ENCODE data around the gene UMOD.
"Not testable (repeated sequence)": the region's sequence is repeated elsewhere in the genome, so short reads cannot be mapped to it uniquely, and the experiment has no call there.

UMOD gene

DNA sequence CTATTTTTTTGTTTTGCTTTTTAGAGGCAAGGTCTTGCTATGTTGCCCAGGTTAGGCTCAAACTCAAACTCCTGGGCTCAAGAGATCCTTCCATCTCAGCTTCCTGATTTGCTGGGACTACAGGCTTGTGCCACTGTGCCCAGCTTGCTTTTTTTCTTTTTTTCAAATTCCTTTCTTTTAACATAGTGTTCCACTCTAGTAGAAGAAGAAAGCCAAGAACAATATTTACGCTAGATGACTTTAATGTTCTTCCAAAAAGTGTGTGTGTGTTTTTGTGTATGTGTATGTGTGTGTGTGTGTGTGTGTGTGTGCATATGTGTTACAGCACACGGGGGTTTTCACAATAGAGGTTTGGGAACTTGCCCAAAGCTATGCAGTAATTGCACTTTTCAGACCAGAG is 10.7 kb upstream of the UMOD start:
- DNase-seq: no peak

DNA sequence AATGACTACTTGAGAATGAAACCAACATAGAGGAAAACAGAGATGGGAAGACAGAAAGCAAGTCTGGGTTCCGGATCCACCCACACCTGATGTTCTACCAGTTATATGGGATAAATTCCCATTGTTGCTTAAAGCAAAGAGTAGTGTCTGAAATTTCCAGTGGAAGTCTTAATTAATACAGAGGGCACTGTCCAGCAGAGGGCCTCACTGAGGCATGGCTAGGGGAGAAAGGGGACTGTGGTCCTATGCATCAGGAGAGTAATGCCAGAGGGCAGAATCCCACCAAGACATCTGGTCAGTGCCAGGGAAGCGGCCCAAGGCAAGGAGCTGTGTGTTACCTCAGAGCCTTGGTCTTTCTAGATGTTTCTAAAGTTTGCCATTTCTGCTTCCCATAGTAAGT is 7.5 kb upstream of the UMOD start:
- no peak for DNase-seq

DNA sequence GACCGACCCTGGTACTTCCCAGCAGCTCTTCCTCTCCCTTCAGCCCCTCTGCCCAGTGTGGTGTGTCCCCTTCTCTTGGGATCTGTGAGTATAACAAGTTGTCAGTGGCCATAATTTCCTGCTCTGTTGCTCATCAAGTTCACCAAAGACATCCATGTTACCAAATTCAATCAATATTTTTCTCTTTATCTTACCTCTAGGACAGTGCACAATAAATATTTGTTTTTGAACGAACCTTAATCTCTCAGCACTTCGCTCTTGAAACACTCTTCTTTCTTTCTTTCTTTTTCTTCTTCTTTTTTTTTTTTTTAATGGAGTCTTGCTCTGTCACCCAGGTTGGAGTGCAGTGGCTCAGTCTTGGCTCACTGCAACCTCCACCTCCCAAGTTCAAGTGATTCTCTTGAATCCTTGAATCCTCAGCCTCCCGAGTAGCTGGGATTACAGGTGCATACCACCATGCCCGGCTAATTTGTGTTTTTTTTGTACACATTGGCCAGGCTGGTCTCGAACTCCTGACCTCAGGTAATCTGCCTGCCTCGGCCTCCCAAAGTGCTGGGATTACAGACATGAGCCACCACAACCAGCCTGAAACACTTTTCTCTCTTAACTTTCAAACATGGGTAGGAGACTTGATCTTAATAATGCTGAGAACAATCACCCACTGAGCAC is 2.7 kb upstream of the UMOD start:
- no peak for DNase-seq

DNA sequence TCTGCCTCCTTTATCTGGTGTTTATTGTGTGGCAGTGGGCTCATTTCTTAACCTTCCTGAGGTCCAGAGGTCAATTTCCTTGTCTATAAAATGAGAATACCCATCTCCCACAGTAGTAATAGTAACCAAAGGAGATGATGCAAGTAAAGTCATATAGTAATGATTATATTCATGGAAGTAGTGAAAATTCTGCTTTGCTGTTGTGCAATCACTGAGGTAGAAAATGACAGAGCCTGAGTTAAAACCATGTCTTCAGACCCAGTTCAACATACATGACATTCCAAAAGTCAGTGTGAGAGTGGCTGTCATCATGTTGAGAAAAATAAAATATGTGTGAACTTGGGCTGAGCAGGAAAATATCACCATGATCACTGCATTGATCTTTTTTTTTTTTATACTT is 864 bp upstream of the UMOD start:
- no peak for DNase-seq

DNA sequence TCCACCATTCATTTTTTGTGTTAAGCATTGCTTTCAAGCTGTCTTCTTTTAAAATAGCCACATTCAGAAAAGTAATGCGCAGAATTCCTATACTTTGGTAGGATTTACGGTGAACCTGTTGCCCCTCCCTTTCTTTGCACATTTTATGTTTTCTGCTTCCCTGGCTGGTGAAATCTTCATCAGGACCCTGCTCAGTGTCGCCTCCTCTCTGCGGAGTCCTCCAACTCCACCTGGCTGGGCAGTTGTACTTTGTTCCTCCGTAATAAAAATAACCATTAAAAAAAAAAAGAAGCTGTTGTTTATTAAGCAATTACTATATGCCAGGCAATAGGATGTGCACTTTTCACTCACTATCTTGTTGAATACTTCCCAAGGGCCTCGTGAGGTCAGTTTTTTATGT is 2.9 kb downstream of the UMOD start:
- no peak for DNase-seq

DNA sequence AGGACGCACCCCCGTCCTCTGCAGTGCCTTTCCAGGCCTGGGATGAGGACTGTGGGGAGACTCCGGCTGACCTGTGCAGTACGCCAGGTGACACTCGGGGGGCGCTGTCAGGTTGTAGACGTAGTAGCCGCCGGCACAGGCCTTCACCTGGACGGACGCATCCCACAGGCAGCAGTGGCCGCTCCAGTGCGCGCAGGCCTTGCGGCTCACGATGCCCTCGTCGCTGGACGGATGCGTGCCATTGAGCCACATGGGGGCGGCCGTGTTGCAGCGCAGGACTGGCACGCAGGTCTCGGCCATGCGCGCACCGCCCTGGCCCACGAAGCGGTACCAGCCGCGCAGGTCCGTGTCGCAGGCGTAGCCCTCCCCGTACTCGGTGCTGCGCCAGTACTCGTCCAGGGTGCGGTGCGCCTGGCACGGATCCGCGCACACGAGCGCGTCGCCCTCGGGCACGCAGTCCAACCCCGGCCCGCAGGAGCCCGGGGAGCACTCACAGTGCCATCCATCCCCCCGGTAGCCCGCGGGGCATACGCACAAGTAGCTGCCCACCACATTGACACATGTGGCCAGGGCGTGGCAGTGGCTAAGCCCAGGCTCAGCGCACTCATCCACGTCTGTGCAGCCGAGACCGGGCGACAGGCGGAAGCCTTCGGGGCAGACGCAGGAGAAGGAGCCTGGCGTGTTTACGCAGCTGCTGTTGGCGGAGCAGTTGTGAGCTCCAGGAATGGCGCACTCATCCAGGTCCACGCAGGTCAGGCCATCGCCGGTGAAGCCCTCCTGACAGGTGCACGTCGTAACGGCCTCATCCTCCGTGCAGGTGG is 3.9 kb downstream of the UMOD start:
- DNase-seq: peak; percentile 9 to 62

DNA sequence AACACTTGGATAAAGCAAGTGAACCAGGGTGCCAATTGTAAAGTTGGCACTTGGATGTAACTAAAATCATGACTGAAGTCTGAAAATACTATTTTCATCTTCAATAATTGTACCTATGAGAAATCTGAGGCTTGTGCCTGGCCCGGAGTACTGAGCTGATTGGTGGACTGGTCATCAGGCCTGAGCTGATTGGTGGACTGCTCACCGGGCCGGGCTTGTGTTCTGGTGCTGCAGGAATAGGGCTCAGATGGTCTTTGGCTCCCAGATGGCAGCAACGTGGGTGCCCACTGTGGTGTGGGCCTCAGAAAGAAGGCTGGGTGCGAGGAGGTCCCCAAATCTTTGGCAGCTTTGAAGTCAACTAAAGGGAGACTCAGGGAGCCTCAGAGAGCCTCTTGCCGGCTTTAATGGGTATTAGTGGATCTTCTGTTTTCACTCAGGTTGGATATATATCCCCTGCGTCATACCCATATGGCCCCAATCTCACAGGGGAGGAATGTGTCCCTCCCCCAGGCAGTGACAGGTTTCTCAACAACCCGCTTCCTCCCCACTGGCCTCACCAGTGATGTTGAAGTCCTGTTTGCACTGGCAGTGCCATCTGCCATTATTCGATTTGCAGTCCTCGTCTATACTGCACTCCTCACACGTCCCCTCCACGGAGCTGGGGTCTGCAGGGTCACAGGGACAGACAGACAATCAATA is 4.7 kb downstream of the UMOD start:
- no peak for DNase-seq

DNA sequence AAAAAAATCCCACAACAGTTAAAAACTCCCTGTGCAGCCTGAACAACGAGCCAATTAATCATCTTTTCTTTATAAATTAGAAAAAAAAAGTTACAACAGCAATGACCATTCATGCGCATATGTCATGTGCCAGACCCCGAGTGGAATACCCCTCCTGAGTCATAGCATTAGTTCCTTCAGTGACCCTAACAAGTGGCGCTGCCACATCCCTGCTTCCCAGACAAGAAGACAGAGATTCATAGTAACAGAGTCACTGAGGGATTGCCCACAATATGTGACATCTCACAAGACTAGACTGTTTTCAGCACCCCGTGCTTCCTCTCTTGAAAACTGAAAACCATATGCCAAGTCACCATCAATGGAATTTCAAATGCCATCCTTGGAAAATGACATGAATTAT is 7.9 kb downstream of the UMOD start:
- no peak for DNase-seq

DNA sequence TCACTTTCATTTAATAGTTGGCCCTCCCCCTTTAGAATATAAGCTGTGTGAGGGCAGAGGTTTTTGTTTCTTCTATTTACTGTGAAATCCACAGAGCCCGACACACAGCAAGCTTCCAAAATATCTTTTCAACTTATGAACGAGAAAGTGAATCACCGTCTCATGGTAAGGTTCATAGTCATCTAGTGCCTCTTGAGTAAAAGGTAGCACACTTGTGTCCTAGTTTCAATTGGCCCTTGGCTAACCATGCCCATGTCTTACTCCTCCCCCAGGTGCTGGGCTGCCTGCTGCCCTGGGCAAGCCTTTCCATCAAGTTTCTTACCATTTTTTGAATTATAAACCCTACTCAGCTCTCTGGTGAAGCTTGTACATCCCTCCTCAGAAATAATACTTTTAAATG is 12.8 kb downstream of the UMOD start:
- no peak for DNase-seq

DNA sequence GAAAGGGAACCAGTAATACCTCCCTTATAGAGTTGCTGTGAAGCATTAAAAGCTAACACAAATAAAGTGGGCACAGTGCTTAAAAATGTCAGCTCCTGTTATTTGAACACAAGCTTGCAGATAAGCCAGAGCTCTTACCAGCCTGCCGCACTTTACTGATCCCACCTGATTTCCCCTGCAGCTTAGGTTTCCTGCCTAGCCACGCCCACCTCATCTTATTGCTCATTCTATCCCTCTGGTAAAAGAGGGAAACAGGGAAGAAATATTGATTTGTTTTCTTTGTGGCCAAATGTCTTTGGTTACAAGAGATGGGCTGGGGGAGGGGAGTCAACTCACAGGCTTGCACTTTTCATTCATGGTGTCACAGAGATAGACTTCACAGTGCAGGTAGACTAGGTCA is 15.6 kb downstream of the UMOD start:
- no peak for DNase-seq

DNA sequence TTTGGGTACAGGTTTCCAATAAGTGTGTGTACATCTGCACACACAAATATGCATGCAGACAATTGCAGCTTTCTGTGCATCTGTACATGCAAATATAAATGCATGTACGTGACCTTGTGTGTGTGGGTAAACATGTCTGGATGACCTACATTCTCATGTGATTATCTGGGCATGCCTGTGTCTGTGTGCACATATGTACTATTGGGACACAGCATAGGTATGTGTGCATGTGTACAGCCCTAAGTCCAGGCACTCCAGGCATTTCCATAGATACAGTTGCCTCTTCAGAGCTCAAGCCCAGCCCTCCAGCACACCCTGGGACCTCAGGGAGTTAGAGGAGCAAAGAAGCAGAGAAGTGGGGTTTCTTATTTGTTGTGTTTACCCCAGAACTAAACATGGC is 18.1 kb downstream of the UMOD start:
- DNase-seq: no peak

DNA sequence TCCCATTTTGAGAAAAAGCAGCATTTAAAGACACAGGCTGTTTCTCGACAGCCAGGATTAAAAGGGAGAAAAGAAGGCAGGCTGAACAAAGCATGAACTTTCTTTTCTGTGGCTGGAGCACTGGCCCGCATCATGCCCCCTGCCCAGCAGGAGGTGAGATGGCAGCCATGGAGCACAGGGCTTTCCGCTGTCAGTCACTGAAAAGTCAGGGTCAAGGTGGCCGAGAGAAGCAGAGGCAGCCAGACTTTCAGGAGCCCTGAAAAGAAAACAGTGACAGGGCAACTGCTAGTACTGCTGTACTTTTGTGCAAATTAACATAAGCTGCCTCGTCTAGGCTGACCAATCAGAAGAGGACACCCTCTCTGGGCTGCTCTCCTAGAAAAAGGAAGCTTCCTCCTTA is 19.4 kb downstream of the UMOD start:
- no peak for DNase-seq

DNA sequence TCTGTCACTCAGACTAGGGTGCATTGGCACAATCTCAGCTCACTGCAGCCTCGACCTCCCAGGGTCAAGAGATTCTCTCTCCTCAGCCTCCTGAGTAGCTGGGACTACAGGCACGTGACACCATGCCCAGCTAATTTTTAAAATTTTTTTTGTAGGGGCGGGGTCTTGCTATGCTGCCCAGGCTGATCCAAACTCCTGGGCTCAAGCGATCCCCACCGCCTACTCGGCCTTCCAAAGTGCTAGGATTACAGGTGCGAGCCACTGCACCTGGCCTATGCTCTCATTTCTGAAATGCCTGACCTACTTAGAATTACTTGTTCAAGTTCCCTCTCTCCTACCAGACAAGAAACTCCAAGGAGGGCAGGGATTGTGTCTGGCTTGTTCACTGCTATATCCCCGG is 20.1 kb downstream of the UMOD start:
- no peak for DNase-seq

DNA sequence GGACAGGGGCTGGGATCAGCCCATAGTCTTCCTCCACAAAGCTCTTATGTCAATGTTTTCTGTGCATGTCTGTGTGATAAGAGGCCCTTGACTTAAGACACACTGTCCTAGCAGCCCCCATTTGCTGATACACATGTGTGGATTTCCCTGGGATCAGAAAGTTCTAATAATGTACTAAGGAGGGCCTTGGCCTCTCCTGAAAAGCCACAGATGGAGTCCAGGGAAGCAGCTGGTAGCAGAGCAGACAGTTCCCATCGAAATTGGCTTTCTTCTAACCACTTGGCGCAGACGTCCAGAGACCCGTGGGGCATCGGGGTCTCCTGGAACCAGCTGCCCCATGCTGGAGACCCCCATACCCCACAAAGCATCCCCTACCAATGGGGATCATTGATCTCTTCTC is 20.9 kb downstream of the UMOD start:
- DNase-seq: no peak

DNA sequence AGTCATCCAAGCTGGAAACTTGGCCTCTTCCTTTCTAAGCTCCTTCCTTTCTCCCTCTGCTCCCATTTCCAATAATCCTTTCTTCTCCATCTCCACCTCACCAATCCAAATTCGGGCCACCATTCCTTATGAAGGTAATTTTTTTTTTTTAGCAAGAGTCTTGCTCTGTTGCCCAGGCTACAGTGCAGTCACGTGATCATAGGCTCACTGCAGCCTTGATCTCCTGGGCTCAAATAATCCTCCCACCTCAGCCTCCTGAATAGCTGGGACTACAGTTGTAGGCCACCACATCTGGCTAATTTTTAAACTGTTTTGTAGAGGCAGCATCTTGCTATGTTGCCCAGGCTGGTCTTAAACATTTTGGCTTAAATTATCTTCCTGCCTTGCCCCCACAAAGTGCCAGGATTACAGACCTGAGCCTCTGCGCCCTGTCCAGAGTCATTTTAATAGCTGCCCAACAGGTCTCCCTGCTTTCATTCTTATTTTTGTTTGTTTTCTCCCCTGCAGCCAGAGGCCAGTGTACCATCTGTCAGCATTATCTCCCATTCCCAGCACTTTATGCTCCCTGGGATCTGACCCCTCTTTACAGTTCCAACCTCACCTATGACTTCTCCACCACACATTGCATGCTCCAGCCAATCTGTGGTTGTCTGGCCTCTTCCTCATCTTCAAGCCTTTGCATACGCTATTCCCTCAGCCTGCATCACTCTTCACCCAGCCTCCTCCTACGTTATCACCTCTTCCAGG is 22.9 kb downstream of the UMOD start:
- no peak for DNase-seq

DNA sequence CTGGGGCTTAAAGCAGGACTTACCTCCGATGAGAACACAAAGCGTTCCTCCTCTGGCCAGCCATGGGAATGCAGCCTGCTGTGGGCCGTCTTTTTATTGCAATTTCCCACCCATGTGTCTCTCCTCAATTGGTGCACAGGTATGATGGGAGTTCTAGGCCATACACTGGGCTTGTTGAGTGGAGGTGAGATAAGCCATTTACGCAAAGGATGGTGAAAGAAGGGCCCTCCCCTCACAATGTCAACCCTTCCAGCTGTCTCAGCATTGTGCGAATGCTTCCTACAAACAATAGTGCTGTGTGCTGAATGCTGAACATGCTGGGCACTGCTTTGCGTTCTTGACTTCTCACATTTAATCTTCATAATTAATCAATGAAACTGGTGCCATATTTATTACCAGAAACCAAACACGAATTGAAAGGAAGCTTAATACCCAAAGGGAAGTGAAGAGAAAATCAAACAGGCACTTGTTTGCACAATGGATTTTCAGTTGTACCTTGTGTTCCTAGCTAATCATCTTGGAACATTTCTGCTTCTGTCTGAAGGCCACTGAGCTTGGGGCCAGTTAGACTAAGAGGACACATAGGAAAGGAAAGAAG is 25.0 kb downstream of the UMOD start, which contains the start of gene GP2:
Gene GP2 (minus strand): TSS at position 70 of the 598 bp plus-strand sequence. CDS start 1,082 bp downstream, outside the sequence.
- no peak for DNase-seq

DNA sequence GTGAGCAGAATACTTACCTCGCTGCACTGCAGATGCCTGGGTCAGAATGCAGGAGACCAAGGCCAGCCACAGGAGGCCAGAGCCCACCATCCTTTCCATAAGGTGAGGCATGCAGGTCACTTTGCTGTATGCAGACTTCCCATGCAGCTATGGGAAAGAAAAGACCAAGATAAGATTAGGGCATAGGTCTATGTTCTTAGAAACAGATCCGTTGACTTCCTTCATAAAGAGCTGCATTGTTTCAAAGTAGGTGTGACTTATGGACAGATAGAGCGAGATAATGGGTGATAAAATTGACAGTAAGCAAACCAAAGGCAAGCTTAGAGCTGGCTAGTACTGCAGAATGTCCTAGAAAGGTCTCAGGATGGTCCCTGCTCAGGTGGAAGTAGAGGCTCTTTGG is 26.2 kb downstream of the UMOD start:
- no peak for DNase-seq

DNA sequence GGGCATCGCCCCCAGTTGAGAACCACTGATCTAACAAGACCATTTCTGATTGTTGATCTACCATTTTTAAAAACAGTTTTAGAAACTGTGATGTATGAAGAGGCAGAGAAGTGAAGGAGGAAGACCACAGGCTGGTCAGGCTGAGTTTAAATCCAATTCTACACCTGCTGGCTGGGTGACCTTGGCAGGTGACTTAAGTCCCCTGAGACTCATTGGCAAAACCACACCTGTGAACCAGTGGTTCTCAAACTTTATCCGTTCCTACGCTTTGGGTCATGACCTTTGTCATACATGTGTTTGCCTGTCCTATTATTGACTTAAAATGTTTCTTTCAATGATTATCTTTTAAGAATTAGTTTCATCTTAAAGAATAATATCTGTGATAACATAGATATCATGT is 27.5 kb downstream of the UMOD start:
- DNase-seq: no peak

DNA sequence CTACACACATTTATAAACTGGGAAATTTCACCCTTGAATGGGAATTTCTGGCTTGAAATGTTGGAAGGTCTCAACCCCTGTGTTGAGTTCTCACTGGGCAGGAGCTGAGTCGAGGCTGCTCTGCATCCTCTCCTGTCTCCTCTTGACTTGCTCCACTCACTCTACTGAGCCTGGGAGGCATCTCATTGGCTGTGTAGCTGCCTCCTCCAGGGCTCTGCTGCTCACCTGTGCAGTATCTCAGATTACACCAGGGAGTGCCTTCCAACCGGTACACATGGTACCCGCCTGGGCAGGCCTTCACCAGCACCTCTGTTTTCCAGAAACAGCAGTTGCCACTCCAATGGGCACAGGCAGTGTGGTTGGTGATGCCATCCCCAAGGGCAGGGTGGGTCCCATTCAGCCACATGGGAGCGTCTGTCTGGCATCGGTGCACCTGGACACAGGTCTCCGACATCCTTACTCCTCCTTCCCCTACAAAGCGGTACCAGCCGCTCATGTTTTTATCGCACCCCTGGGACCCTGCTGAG is 28.9 kb downstream of the UMOD start:
- no peak for DNase-seq

DNA sequence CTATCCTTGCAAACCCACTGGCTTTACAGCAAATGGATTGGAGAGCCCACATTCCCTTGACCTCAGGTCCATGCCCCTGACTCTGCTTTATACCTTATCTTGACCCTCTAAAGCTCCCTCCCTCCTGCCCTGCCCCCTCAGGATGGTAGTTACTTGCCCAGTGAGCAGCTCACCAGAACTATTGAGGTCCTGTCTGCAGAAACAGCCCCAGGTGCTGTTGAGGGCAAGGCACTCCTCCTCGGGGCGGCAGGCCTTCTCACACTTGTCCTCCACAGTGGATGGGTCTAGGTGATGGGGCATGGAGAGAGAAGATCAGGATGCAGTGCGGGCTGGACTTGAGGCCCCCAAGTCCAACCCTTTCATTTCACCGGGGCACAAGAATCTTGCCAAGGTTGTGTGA is 29.8 kb downstream of the UMOD start:
- no peak for DNase-seq

DNA sequence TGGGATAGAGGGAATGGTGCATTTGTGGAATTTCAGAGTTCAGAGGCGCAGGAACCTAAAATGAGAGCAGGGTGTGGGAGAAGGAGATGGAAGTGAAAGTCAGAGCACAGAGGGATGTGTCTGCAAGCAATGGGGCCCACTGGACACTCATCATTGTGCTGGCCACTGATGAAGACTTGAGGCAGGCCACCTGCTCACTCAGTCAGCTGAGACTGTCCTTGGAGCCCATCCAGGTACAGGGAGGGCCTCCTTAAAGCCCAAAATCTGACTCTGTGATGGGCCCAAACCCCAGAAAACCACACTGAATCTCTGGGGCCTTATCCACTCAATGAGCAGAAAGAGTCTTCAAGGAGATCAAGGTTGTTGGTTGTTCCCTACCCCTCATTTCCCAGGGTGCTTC is 30.8 kb downstream of the UMOD start:
- no peak for DNase-seq

DNA sequence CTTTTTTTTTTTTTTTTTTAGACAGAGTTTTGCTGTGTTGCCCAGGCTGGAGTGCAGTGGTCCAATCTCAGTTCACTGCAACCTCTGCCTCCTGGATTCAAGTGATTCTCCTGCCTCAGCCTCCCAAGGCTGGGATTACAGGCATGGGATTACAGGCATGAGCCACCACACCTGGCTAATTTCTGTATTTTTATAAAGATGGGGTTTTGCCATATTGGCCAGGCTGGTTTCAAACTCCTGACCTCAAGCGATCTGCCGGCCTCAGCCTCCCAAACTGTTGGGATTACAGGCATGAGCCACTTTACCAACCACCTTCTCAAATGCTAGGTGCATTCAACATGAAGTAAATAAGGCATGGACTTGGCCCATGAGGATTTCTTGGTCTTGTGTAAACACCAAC is 31.5 kb downstream of the UMOD start:
- not testable (repeated sequence) for DNase-seq

DNA sequence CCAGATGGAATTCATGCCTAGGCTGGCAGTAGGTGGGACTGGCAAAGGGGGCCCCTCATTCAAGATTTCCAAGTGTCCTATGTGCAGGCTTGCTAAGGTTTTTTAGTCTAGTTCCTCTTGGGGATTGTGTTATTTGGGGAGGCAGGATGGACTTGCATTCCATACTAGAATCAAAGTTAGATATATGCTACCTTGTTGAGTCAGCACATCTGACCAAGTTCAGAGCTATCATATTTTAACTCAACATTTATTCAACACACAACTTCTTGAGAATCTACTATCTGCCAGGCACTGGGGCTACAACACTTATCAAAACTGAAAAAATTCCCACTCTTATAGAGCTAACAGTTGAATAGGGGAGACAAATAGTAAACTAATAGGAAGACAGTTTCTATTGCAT is 31.9 kb downstream of the UMOD start:
- no peak for DNase-seq
